NT2/D1 (cell line): Measurements from ENCODE around the gene PLD5.

Experiments
- DNase-seq: peaks from one replicate; pipeline ENCODE4 v3.0.0-alpha.2; 2011; ENCODE audit warnings: low read depth, low spot score
- H3K27me3 ChIP-seq: 2 replicates; pipeline ENCODE4 v1.6.0; 2011; ENCODE audit warnings: mild to moderate bottlenecking; ENCODE audit not compliant: insufficient read length, insufficient read depth
- H3K36me3 ChIP-seq: 2 replicates; pipeline ENCODE4 v1.6.1; 2011; ENCODE audit warnings: mild to moderate bottlenecking, low read length, mixed read lengths; ENCODE audit not compliant: insufficient read depth, insufficient read length
- H3K4me1 ChIP-seq: 2 replicates; pipeline ENCODE4 v1.5.1; 2011; ENCODE audit not compliant: insufficient read depth, insufficient read length
- H3K4me3 ChIP-seq: 2 replicates; pipeline ENCODE4 v1.5.1; 2011; ENCODE audit warnings: low read depth; ENCODE audit not compliant: insufficient read length
- H3K9ac ChIP-seq: 2 replicates; pipeline ENCODE4 v1.6.0; 2011; ENCODE audit warnings: low read depth; ENCODE audit not compliant: insufficient read length
- H3K9me3 ChIP-seq: 2 replicates; pipeline ENCODE4 v1.5.1; 2011; ENCODE audit warnings: mild to moderate bottlenecking, low read length; ENCODE audit not compliant: insufficient read depth
- SUZ12 ChIP-seq: IDR thresholded peaks from 2 replicates; pipeline ENCODE4 v1.6.1; 2011; ENCODE audit not compliant: insufficient read length, insufficient read depth; ENCODE audit errors: extremely low read depth
- YY1 ChIP-seq: IDR thresholded peaks from 2 replicates; pipeline ENCODE4 v1.6.1; 2011; ENCODE audit not compliant: insufficient read length, insufficient read depth
- ZNF274 ChIP-seq: IDR thresholded peaks from 2 replicates; pipeline ENCODE4 v1.6.1; 2011; ENCODE audit warnings: mild to moderate bottlenecking, low read depth, low read length

Gene PLD5

GRCh38 chr1:242546849-242547729, 22.6 kb upstream of the PLD5 start:
- Histone ChIP-seq H3K9ac (no peak overlapping the region), H3K4me1 (no peaks in the 10 kb centered on the region), H3K9me3 (no peaks in the 10 kb centered on the region), H3K27me3 (no peaks in the 10 kb centered on the region), H3K4me3 (no peak overlapping the region), H3K36me3 (no peaks in the 10 kb centered on the region)
- TF ChIP-seq YY1 (no peak), SUZ12 (no peak), ZNF274 (no peak)
- DNase-seq = no peak

- TF ChIP-seq ZNF274 = no peak
- no peak for TF ChIP-seq YY1
- TF ChIP-seq SUZ12 = no peak
- no peak overlapping the region for H3K9ac ChIP-seq
- H3K27me3 ChIP-seq = no peaks in the 10 kb centered on the region
- no peaks in the 10 kb centered on the region for H3K36me3 ChIP-seq
- no peak overlapping the region for H3K4me3 ChIP-seq
- H3K4me1 ChIP-seq = no peaks in the 10 kb centered on the region
- DNase-seq = no peak
- no peaks in the 10 kb centered on the region for H3K9me3 ChIP-seq
These were observed 21.9 kb upstream of the PLD5 start for GRCh38 chr1:242546441-242546840.

- no peak overlapping the region for H3K9ac ChIP-seq
- no peaks in the 10 kb centered on the region for H3K4me1 ChIP-seq
- H3K4me3 ChIP-seq = no peak overlapping the region
- no peak for DNase-seq
- no peaks in the 10 kb centered on the region for H3K36me3 ChIP-seq
- TF ChIP-seq ZNF274 (no peak), YY1 (no peak), SUZ12 (no peak)
- H3K9me3 ChIP-seq = no peaks in the 10 kb centered on the region
- no peaks in the 10 kb centered on the region for H3K27me3 ChIP-seq
These were observed 19.6 kb upstream of the PLD5 start for GRCh38 chr1:242544071-242544470.

- no peak for DNase-seq
- Histone ChIP-seq H3K27me3 (no peaks in the 10 kb centered on the region), H3K36me3 (no peaks in the 10 kb centered on the region)
These were observed 17.8 kb upstream of the PLD5 start for GRCh38 chr1:242542271-242542670.

GRCh38 chr1:242535986-242536385, 11.5 kb upstream of the PLD5 start:
- Histone ChIP-seq H3K9me3 (no peaks in the 10 kb centered on the region), H3K36me3 (no peaks in the 10 kb centered on the region), H3K27me3 (no peaks in the 10 kb centered on the region), H3K9ac (no peak overlapping the region), H3K4me3 (no peak overlapping the region), H3K4me1 (no peaks in the 10 kb centered on the region)
- no peak for DNase-seq
- TF ChIP-seq SUZ12 = no peak
- TF ChIP-seq ZNF274 = no peak
- no peak for TF ChIP-seq YY1

More at GRCh38 chr1:242542271-242542670, 17.8 kb upstream of the PLD5 start:
- Histone ChIP-seq H3K9ac (no peak overlapping the region), H3K4me1 (no peaks in the 10 kb centered on the region), H3K4me3 (no peak overlapping the region), H3K9me3 (no peaks in the 10 kb centered on the region)
- TF ChIP-seq YY1 = no peak
- no peak for TF ChIP-seq ZNF274
- TF ChIP-seq SUZ12 = no peak

- H3K27me3 ChIP-seq = no peaks in the 10 kb centered on the region
- DNase-seq = no peak
- H3K9ac ChIP-seq = no peak overlapping the region
- no peaks in the 10 kb centered on the region for H3K4me1 ChIP-seq
- TF ChIP-seq SUZ12 = no peak
- TF ChIP-seq YY1 = no peak
- no peak for TF ChIP-seq ZNF274
- no peaks in the 10 kb centered on the region for H3K36me3 ChIP-seq
- no peak overlapping the region for H3K4me3 ChIP-seq
- H3K9me3 ChIP-seq = no peaks in the 10 kb centered on the region
These were observed 10.3 kb upstream of the PLD5 start for GRCh38 chr1:242534753-242535152.

- Histone ChIP-seq H3K36me3 (no peaks in the 10 kb centered on the region), H3K27me3 (peaks cover 8% of the 10 kb centered on the region), H3K4me1 (no peaks in the 10 kb centered on the region), H3K9me3 (no peaks in the 10 kb centered on the region), H3K4me3 (no peak overlapping the region), H3K9ac (no peak overlapping the region)
- no peak for DNase-seq
- no peak for TF ChIP-seq ZNF274
- TF ChIP-seq SUZ12 = no peak
- TF ChIP-seq YY1 = no peak
These were observed 6.3 kb upstream of the PLD5 start for GRCh38 chr1:242530761-242531160.

- Histone ChIP-seq H3K36me3 (no peaks in the 10 kb centered on the region), H3K4me3 (no peak overlapping the region), H3K9ac (no peak overlapping the region), H3K4me1 (peaks cover 2% of the 10 kb centered on the region), H3K9me3 (no peaks in the 10 kb centered on the region), H3K27me3 (peaks cover 41% of the 10 kb centered on the region)
- TF ChIP-seq ZNF274 = no peak
- no peak for TF ChIP-seq SUZ12
- no peak for TF ChIP-seq YY1
- DNase-seq = no peak
These were observed 1.3 kb upstream of the PLD5 start for GRCh38 chr1:242525769-242526168.
